Kidney (tissue), 14 donors: ENCODE data around the gene DNAI7. TPM values are rescaled to one million over a fixed set of nuclear protein-coding genes. Genes with fewer than 3 reads are reported as not detected.

ENCODE experiments used
- DNase-seq, 5 donors: peaks; one replicate each; pipeline ENCODE4 v3.0.0-alpha.2; 2013 to 2020
- FAIRE-seq: peaks from 2 replicates; lab custom pipeline; 2012; peaks lifted over from hg19 to GRCh38; lab: Jason Lieb, UNC
- H3K27ac ChIP-seq, 2 donors: one replicate each; pipeline ENCODE4 v1.7.0; 2013; ENCODE audit warnings: low read depth in 2 of 2, low read length in 2 of 2, inconsistent platforms in 1 of 2
- H3K27me3 ChIP-seq: one replicate; pipeline ENCODE4 v1.7.1; 2013; ENCODE audit warnings: low read length, inconsistent platforms; ENCODE audit not compliant: control insufficient read depth, insufficient read depth
- H3K36me3 ChIP-seq, 3 donors: one replicate each; pipeline versions ENCODE4 v1.7.0 to v1.7.1; 2013; ENCODE audit warnings: low read length in 3 of 3, control low read depth in 1 of 3, inconsistent platforms in 1 of 3; ENCODE audit not compliant: insufficient read depth in 3 of 3, control insufficient read depth in 2 of 3
- H3K4me1 ChIP-seq, 3 donors: one replicate each; pipeline versions ENCODE4 v1.7.0 to v1.7.1; 2013; ENCODE audit warnings: low read length in 3 of 3, inconsistent platforms in 1 of 3, low read depth in 1 of 3; ENCODE audit not compliant: control insufficient read depth in 2 of 3, insufficient read depth in 2 of 3
- H3K4me3 ChIP-seq, 3 donors: one replicate each; pipeline versions ENCODE4 v1.7.0 to v1.8.1; 2013; ENCODE audit warnings: low read length in 3 of 3, control low read depth in 1 of 3, inconsistent platforms in 1 of 3
- H3K9ac ChIP-seq, 3 donors: one replicate each; pipeline versions ENCODE4 v1.7.0 to v1.7.1; 2013; ENCODE audit warnings: low read length in 3 of 3, control low read depth in 1 of 3, inconsistent platforms in 1 of 3
- H3K9me3 ChIP-seq, 3 donors: one replicate each; pipeline versions ENCODE4 v1.7.0 to v1.7.1; 2013; ENCODE audit warnings: low read length in 3 of 3, control low read depth in 1 of 3, inconsistent platforms in 1 of 3; ENCODE audit not compliant: control insufficient read depth in 2 of 3, insufficient read depth in 1 of 3
- CTCF ChIP-seq: IDR thresholded peaks from 3 replicates; pipeline ENCODE4 v1.5.1; 2012; ENCODE audit warnings: mild to moderate bottlenecking, moderate library complexity, borderline replicate concordance; ENCODE audit not compliant: insufficient read depth; ENCODE audit errors: extremely low read depth
- intact Hi-C: fragments of 100-400 bp; cut with DNase I; formaldehyde crosslinking; loops from one replicate; pipeline ENCODE4 v1.11.1; 2022
- polyA plus RNA-seq: library from polyadenylated mRNA; stranded (reverse); fragments of 350-450 nt; fragmentation: Illumina TruSeq; extraction: RNeasy Lipid Tissue Mini Kit (QIAGEN cat#74804); gene quantifications from one replicate; pipeline ENCODE4 v1.2.3, GENCODE V29; 2014; ENCODE audit warnings: low read depth, low replicate concordance; ENCODE audit not compliant: insufficient read depth
- total RNA-seq: library from RNA; stranded (reverse); fragmentation: NEBNext Ultra II Directional; extraction: Animal tissue kit (Norgen Biotek cat#: 25700); gene quantifications from one replicate; pipeline ENCODE4 v1.2.1, GENCODE V29; 2021
- donor health status: control.
- donor health status: control.
- donor health status: control.
- donor health status: control.
- donor health status: control.
- donor health status: DM: yes; HTN: yes; CAD: no.
- donor health status: Normal renal cell carcinoma (clear cell type).

DNAI7 gene
- total and polyA plus RNA-seq, 2 donors from 2014 or later: 3.0 to 5.3 TPM

DNA sequence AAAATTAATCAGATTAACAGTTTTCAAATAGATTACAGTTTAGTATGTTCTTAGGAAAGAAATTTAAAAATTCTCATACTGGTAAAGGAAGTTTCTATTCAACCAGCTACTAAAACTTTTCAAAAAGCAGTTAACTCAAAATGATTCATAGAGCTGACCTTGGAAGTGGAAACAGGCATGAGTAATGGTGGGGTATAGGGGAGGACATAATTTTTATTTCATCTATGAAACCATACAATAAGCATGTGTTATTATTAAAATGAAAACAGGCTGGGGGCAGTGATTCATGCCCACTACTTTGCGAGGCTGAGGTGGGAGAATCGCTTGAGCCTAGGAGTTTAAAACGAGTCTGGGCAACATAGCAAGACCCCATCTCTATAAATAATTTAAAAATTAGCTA lies 73.0 kb downstream of the DNAI7 start:
- Histone ChIP-seq H3K27me3 (no peaks in the 10 kb centered on the region), H3K27ac (no peak overlapping the region), H3K36me3 (no peaks in the 10 kb centered on the region), H3K4me1 (no peaks in the 10 kb centered on the region), H3K9ac (no peak overlapping the region), H3K4me3 (no peak overlapping the region), H3K9me3 (no peaks in the 10 kb centered on the region)
- intact Hi-C loops: no loop called here
- DNase-seq (no peak), FAIRE-seq (no peak)
- no peak for TF ChIP-seq CTCF

DNA sequence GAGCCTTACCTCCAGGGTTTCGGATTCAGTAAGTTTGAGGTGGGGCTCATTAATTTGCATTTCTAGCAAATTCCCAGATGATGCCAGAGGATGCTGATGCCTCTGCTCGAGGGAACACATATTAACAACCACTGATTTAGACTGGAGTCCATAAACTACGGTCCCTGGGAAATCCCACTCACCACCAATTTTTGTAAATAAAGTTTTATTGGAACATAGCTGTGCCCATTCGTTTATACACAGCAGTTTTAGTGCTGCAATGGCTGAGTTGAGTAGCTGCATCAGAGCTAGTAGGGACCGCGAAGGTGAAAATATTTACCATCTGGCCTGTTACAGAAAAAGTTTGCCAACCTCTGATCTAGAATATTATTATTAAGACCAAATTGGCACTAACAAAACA lies 73.8 kb downstream of the DNAI7 start:
- Histone ChIP-seq H3K9me3 (no peaks in the 10 kb centered on the region), H3K4me1 (no peaks in the 10 kb centered on the region), H3K27ac (no peak overlapping the region), H3K27me3 (no peaks in the 10 kb centered on the region), H3K36me3 (no peaks in the 10 kb centered on the region), H3K4me3 (no peak overlapping the region), H3K9ac (no peak overlapping the region)
- intact Hi-C loops: no loop called here
- no peak for DNase-seq
- no peak for FAIRE-seq
- TF ChIP-seq CTCF: no peak

GRCh38 chr12:25119020-25119419 lies 75.9 kb downstream of the DNAI7 start:
- intact Hi-C loops: no loop called here
- DNase-seq: no peak
- H3K36me3 ChIP-seq: no peaks in the 10 kb centered on the region
- H3K4me3 ChIP-seq: no peak overlapping the region
- H3K27ac ChIP-seq: no peak overlapping the region
- H3K4me1 ChIP-seq: no peaks in the 10 kb centered on the region
- H3K9ac ChIP-seq: no peak overlapping the region
- FAIRE-seq: no peak
- no peak for TF ChIP-seq CTCF
- H3K9me3 ChIP-seq: no peaks in the 10 kb centered on the region
- no peaks in the 10 kb centered on the region for H3K27me3 ChIP-seq

- intact Hi-C loops: no loop called here
- no peaks in the 10 kb centered on the region for H3K36me3 ChIP-seq
- no peak for TF ChIP-seq CTCF
- peak; percentile 72 for FAIRE-seq
- no peak for DNase-seq
- H3K9me3 ChIP-seq: no peaks in the 10 kb centered on the region
- no peak overlapping the region for H3K27ac ChIP-seq
- no peak overlapping the region for H3K4me3 ChIP-seq
- no peak overlapping the region for H3K9ac ChIP-seq
- H3K4me1 ChIP-seq: no peaks in the 10 kb centered on the region
- H3K27me3 ChIP-seq: no peaks in the 10 kb centered on the region
Measured at GRCh38 chr12:25115677-25116076, 79.3 kb downstream of the DNAI7 start.
